COLO668 (cell line): ENCODE results near the gene CPEB1.
"Not testable (repeated sequence)": the region's sequence is repeated elsewhere in the genome, so short reads cannot be mapped to it uniquely, and the experiment has no call there.

Source experiments
- DNase-seq: peaks from one replicate; lab custom pipeline; 2025; ENCODE audit not compliant: unreplicated experiment; lab: John Stamatoyannopoulos, UW

Gene CPEB1

DNA sequence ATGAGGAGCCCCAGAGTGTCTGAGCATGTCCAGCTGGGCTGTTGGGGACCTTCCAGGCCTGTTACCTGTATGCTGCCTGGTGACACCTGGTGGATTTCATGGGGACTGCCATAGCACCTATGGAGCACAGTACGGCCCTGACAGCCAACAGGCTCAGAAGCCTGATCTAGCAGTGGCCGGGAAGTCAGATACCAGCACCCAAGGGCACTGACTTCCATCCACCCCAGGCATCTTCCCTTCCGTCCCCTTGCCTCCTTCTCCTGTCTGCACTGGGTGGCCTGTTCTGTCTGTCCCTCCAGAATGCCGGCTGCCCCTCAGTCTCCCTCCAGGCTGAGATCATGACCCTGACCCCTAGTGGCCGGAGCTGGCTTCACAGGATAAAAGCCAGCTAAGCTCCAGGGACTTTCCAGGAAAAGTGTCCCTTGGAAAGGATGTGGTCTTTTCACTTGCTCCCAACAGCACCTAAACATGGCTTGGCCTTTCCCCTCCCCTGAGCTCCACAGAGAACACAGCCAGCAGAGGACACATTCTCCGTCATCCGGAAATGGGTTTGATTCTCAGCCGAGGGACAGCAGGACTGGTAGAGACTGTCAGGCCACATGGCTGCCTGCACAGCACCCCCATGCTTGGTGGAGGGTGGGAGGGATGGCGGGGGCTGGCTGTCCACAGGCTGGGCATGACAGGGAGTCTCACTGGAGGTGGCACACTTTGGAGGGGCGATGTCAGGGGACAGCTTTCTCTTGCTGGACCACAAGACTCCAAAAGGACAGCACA is 116.4 kb downstream of the CPEB1 start:
- no peak for DNase-seq

DNA sequence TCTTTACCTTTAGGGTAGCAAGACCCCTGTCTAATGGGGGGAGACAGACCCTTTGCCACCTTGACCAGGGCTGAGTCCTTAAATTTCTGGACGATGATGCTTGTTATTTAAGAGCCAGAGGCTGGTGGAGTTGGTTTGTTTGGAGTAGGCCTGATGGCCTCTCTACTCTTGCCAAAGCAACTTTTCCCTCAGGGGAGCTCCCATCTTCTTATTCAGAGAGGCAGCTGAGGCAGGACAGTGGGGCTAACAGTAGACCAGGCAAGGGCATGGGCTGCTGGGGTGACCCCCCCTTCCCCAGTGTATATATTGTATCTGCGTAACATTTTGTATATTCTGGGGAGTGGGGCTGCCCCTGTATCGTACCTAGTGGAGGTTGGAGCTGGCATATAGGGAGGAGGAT is 117.2 kb downstream of the CPEB1 start:
- DNase-seq: no peak

DNA sequence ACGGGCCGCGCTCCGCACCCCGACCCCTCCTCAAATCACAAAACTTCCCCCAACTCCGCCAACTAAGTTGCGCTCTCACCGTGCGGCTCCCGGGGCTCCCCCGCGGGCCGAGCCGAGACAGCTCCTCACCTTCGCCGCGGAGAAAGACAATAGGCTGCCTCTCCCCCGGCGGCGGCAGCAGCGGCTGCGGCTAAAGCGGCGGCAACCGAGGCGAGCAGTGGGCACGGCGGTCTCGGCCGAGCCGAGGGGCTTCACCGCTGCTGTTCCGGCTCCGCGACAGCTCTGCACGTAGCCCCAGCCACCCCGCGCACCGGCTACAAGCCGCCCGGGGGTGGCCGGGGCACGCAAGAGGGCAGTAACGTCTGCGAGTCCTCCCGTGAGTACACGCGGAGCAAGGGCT is 133.6 kb downstream of the CPEB1 start:
- not testable (repeated sequence) for DNase-seq

DNA sequence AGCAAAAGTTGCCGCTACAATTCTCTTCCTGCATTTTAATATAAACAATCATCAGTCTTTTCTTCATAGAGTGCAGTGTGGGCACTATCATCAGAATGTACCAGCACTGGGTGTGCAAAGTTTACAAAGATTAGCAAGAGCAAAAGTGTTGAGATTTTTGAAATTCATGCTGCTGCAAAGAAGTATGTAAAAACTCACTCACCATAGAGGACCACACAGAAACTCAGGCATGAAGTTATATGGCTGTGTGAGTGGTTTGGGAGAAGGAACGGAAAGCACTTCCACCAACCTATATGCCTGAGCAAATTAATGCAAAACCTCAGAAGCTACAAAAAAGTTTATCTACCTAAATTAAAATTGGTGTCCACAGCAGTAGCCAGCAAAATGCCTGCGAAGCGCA is 139.5 kb downstream of the CPEB1 start:
- DNase-seq: not testable (repeated sequence)

DNA sequence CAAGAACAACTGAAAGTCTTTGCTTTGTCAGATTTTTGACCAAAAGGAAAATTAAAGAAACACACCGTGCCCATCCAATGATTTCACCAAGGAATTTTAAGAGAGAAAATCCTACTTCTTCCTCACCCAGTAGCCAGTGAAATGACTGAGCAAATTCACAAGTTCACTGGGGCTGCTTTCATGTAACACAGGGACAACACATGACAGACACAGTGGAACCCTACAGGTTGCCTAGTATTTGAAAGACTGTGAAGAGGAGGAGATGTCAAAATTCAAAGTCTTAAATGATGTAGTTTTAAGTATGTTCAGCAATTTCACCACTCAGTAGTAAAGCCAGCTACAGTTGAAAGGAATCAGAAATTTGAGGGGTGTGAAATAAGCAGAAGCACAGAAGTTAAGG is 140.1 kb downstream of the CPEB1 start:
- DNase-seq: not testable (repeated sequence)

DNA sequence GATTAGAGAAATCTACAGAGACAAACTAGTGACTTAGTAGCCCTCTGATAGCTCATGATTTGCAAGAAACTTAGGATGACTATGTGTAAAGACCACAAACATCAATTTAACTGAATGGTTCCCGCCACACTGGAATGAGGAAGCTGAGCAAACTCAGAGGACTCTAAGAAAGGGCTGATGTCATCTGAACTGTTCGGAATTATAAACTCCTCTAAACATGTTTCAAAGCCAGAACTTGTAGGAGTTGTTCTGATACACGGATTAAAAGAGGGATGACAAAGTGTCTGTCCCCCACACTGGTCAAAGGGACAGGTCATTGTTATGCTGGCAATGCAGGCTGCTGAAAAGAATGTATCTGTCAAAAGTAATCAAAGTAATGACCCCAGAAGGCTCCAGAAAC is 141.3 kb downstream of the CPEB1 start:
- DNase-seq: not testable (repeated sequence)

DNA sequence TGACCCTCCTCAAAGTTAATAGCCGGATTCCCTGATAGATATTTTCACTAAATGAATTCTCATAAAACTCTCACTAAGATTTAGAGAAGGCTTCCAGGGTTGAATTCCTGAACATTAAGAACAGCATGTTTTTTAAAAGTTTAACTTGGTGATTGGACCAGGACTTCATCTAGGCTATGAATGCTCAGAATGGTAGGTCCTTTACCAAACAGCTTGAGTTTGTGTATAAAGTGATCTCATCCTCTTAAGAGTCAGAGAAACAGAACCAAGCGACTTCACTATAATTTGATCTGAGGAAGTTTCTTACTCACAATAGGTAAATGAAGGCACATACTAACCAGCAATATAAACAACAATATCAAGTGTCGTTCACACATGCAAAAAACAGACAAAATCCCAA is 143.1 kb downstream of the CPEB1 start:
- not testable (repeated sequence) for DNase-seq

DNA sequence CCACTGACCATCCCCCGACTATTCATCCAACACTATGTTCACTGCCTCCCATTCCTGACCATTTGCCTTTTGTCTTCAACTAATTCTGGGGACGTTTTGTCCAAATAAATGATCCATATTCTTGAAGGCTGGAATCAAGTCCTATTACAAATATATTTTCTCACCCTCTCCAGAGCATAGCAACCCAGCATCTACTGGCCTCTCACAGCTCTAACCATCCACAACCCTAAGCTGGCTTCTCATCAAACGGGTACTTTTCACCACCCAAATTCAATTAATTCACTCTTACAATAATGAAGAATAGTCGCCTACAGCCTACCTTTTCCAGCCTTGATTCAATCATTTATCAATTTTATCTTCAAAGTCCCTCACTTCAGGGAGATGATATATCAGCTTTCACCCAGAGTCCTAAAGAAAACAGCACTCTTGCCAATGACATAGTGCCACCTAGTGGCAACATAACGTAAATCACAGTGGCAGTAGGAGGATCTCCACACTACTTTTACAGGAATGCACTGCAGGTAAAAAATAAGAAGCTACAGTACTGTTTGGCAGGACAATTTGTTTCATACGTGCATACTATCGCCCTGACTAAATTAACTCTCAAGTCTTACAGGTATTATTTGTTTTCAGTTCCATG is 144.3 kb downstream of the CPEB1 start:
- not testable (repeated sequence) for DNase-seq

DNA sequence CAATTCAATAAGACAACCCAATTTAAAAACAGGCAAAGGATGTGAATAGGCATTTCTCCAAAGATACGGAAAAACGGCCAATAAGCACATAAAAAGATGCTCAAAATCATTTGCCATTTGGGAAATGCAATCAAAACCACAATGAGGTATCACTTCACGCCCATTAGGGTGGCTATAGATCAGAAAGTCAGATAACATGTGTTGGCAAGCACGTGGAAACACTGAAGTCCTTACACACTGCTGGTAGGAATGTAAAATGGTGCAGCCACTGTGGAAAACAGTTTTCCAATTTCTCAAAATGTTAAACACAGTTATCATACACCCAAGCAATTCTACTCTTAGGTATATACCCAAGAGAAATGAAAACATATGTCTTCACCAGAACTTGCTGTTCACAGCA is 146.4 kb downstream of the CPEB1 start:
- DNase-seq: not testable (repeated sequence)

DNA sequence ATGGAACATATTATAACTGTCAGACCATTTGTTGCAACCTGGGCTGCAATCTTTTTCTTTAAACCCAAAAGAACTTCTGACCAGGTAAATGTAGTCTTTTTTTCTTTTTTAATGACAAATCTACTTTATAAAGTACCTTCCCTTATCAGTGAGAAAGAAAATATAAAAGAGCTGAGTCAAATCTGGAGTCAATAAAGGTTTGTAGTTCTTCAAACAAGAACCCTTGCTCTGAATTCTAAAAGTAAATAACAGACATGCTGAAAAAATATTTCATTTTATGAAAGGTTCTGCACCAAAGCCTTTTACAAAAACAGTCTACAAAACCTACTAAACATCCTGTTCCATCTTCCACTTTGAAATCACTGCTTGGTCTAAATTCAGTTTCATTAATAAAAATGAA is 149.2 kb downstream of the CPEB1 start:
- not testable (repeated sequence) for DNase-seq
